WI38 (cell line): ENCODE measurements around the gene LMO4.
A peak's percentile ranks its signal among the peaks of the same experiment; 100 is the strongest.

Experiments
- H3K4me3 ChIP-seq: 2 replicates; pipeline ENCODE4 v1.5.1; 2011; ENCODE audit warnings: low read depth, mild to moderate bottlenecking, control low read depth, low read length
- CTCF ChIP-seq: IDR thresholded peaks from 2 replicates; pipeline ENCODE4 v1.5.1; 2012; ENCODE audit warnings: low read depth, mild to moderate bottlenecking, control low read depth, low read length

LMO4 gene

GRCh38 chr1:87328272-87329050 is at the start of gene LMO4:
LMO4 (plus strand) TSS chr1:87328880; CDS start chr1:87332016, 3,136 bp downstream.
- peak within 1 kb of the TSS; percentile 88 for H3K4me3 ChIP-seq
- TF ChIP-seq CTCF = no peak

- no peak for TF ChIP-seq CTCF
- H3K4me3 ChIP-seq = no peak overlapping the region
These were observed 49.2 kb upstream of the LMO4 start for GRCh38 chr1:87279536-87279875.

- H3K4me3 ChIP-seq = no peak overlapping the region
- TF ChIP-seq CTCF = no peak
These were observed 48.6 kb upstream of the LMO4 start for GRCh38 chr1:87279966-87280535.

GRCh38 chr1:87284456-87285240 is 44.0 kb upstream of the LMO4 start:
- no peak for TF ChIP-seq CTCF
- H3K4me3 ChIP-seq = no peak overlapping the region

- no peak for TF ChIP-seq CTCF
- H3K4me3 ChIP-seq = no peak overlapping the region
These were observed 37.6 kb upstream of the LMO4 start for GRCh38 chr1:87291107-87291506.

GRCh38 chr1:87292684-87293493 is 35.8 kb upstream of the LMO4 start:
- peak; percentile 56; the same call in 1 of the 2 replicates for TF ChIP-seq CTCF
- no peak overlapping the region for H3K4me3 ChIP-seq
